ENCODE results near the gene MYLK3.

MYLK3 gene

DNA sequence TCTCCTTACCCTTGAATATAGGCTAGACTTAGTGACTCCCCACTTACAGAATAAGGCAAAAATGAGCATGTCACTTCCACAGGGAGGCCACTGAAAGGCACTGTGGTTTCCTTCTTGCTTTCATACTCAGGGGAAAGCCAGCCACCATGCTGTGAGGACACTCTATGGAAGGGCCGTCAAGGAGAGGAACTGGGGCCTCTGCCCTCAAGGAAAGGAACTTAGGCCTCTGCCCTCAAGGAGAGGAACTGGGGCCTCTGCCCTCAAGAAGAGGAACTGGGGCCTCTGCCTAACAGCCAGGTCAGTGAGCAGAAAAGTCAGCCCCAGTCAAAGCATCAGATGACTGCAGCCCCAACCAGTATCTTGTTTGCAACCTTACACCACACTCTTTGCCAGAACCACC, 89.2 kb downstream of the MYLK3 start:
- in situ Hi-C loops (cut with HindIII; ENCODE audit: low pct_ligation_motif_present, low pct_unique_long_range_greater_than_20kb, low sequenced_read_pairs): no loop called here

More for the DNA sequence above, 89.2 kb downstream of the MYLK3 start:
- DNase-seq: no peak
